ENCODE results near the gene GNAQ.
"Not testable (repeated sequence)": the region's sequence is repeated elsewhere in the genome, so short reads cannot be mapped to it uniquely, and the experiment has no call there.

GNAQ gene

DNA sequence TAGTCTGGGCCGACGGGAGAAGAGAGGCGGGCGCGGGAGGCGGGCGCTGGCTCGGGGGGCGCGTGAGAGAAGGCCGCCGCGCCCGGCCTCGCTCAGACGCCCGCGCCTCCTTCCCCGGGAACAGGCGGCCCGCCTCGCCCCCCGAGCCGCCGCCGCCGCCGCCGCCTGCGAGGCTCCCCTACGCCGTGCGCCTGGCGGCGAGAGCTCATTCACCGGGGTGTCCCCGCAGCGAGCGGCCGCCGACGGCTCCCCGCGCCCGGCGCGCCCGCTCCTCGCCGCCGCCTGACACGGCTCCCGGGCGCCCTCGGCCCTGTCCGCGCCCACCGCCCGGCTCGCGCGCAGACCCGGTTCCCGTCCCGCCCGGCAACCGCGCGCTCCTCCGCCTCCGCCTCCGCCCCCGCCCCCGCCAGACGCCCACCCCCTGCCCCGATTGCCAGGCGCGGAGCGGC lies at the start of gene GNAQ:
Gene GNAQ (minus strand): TSS at position 368 of the 449 bp plus-strand sequence. CDS start 576 bp downstream, outside the sequence.
- H3K9ac ChIP-seq (ENCODE audit: low read length), result peak within 1 kb of the TSS; percentile 96

DNA sequence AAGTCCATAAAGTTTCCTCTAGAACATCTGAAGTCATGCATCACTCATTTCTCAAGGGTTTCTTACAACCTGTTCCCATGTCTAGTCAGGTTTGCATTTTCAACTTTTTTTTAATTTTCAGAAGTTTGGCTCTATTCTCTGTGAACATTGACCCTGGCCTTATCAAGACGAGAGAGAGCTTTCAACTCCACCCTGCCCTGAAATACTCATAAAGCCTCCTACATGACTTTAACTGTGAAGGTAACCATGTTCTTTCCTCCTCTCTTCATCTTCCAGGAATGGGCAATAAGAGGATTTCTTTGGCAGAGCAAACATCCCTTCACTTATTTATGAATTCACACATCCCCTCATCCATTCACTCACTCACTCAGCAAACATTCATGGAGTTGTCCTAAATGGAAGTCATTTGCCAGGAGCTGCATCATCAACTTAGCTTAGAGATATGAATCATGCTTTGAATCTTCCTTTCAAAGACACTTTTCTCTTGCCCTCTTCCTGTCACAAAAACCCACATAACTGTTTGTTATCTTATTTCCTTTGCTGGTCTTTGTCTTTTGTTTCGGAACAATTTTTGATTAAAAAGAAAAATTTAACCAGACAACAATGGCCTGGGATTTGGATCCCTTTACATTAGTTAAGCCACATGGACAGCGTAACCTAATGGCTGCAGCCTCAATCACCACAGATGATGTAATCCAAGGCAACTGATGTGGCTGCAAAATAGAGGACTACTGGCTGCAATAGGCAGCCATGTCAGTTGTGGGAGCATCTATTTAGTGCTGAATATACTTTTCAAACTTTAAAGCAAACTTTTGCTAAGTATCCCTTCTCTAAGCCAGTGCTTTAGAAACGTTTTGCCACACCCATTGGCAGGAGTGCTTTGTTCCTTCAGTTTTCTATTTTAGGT lies 43.0 kb upstream of the GNAQ start:
- Histone ChIP-seq H3K36me3 (ENCODE audit: control insufficient read depth, insufficient read depth, low read length, severe bottlenecking) (no peaks in the 10 kb centered on the region), H3K9ac (ENCODE audit: low read length) (no peak overlapping the region), H3K9me3 (ENCODE audit: control insufficient read depth, low read length) (no peaks in the 10 kb centered on the region), H3K27me3 (replicated peaks; ENCODE audit: control insufficient read depth, insufficient read depth, low read length) (peaks cover 4% of the 10 kb centered on the region), H3K4me1 (ENCODE audit: control insufficient read depth, insufficient read depth, low read length) (no peaks in the 10 kb centered on the region), H3K4me3 (ENCODE audit: low read length) (no peak overlapping the region)
- DNase-seq (ENCODE audit: low read depth), result no peak

More for the DNA sequence above, at the start of gene GNAQ:
- H3K4me1 ChIP-seq (ENCODE audit: control insufficient read depth, insufficient read depth, low read length), result peaks cover 38% of the 10 kb centered on the region
- H3K9me3 ChIP-seq (ENCODE audit: control insufficient read depth, low read length), result no peaks in the 10 kb centered on the region
- H3K4me3 ChIP-seq (ENCODE audit: low read length), result peak within 1 kb of the TSS; percentile 92
- H3K27me3 ChIP-seq (replicated peaks; ENCODE audit: control insufficient read depth, insufficient read depth, low read length), result no peaks in the 10 kb centered on the region
- no peak for DNase-seq (ENCODE audit: low read depth)
- H3K36me3 ChIP-seq (ENCODE audit: control insufficient read depth, insufficient read depth, low read length, severe bottlenecking), result no peaks in the 10 kb centered on the region

DNA sequence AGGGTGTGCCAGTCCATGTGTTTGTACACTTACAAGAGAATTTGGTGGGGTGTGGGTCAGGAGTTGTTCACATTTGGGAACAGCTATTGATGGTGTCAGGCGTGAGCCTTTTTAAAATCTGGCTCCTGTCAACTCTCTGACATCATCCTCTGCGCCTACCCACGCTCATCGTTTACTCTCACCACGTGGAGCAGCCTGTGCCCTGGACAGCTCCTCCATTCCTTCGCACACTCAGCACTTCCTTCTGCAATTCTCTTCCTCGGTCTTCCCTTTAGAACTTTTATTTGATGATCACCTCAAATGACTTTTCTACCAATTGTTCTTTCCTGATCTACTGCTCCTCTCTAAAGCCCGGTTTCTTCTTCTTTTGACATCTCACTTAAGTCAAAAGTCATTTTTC lies 42.1 kb upstream of the GNAQ start:
- Histone ChIP-seq H3K4me1 (ENCODE audit: control insufficient read depth, insufficient read depth, low read length) (no peaks in the 10 kb centered on the region), H3K9ac (ENCODE audit: low read length) (no peak overlapping the region), H3K36me3 (ENCODE audit: control insufficient read depth, insufficient read depth, low read length, severe bottlenecking) (no peaks in the 10 kb centered on the region), H3K9me3 (ENCODE audit: control insufficient read depth, low read length) (no peaks in the 10 kb centered on the region), H3K27me3 (replicated peaks; ENCODE audit: control insufficient read depth, insufficient read depth, low read length) (peaks cover 4% of the 10 kb centered on the region), H3K4me3 (ENCODE audit: low read length) (no peak overlapping the region)
- no peak for DNase-seq (ENCODE audit: low read depth)

DNA sequence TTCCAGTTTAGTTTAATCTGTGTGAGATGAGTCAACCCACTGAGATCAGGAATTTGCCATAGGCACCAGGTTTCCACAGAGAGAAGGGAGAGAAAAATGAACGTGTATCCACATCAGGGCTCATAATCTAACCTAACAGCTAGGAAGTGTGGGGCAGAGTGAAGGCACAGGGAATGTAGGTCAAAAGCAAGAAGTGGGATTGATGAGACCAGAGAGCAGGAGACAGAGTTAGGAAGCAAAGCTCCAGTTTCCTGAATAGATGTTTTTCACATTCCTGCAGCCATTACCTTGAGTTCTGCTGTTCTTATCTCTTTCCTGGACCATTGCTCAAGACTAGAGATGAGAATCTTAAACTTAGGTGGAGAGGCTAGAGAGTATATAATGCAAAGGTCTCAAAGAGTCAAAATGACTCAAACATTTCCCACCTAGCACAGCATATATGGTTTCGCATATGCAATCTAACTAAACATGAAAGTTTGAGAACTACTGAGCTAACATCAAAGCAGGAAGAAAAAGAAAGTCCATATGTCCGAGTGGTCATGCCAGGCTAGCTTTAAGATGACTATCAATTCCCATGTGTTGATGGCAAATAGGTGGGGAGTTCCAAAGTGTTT lies 41.1 kb upstream of the GNAQ start:
- H3K9me3 ChIP-seq (ENCODE audit: control insufficient read depth, low read length), result no peaks in the 10 kb centered on the region
- no peaks in the 10 kb centered on the region for H3K36me3 ChIP-seq (ENCODE audit: control insufficient read depth, insufficient read depth, low read length, severe bottlenecking)
- peaks cover 4% of the 10 kb centered on the region for H3K27me3 ChIP-seq (replicated peaks; ENCODE audit: control insufficient read depth, insufficient read depth, low read length)
- DNase-seq (ENCODE audit: low read depth), result no peak
- no peak overlapping the region for H3K9ac ChIP-seq (ENCODE audit: low read length)
- H3K4me1 ChIP-seq (ENCODE audit: control insufficient read depth, insufficient read depth, low read length), result no peaks in the 10 kb centered on the region
- H3K4me3 ChIP-seq (ENCODE audit: low read length), result no peak overlapping the region

DNA sequence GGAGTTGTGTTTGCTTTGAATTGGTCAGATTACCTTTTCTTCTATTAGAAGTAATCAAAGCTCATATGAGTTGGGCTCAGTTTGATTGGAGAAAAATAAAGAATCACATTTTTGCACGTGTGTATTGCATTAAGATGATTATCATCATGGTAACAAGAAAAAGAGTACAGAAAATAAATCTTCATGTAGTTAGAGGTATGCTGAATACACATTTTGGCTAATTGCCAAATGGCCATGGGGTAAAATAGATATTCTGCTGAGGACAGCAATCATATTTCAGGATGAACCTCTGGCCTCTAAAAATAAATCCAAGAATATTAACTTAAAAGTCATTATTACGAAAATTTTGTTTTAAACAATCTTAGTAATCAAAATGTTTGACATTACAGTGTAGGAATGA lies 38.9 kb upstream of the GNAQ start:
- H3K36me3 ChIP-seq (ENCODE audit: control insufficient read depth, insufficient read depth, low read length, severe bottlenecking), result no peaks in the 10 kb centered on the region
- H3K9ac ChIP-seq (ENCODE audit: low read length), result no peak overlapping the region
- peaks cover 4% of the 10 kb centered on the region for H3K27me3 ChIP-seq (replicated peaks; ENCODE audit: control insufficient read depth, insufficient read depth, low read length)
- H3K9me3 ChIP-seq (ENCODE audit: control insufficient read depth, low read length), result no peaks in the 10 kb centered on the region
- no peaks in the 10 kb centered on the region for H3K4me1 ChIP-seq (ENCODE audit: control insufficient read depth, insufficient read depth, low read length)
- H3K4me3 ChIP-seq (ENCODE audit: low read length), result no peak overlapping the region
- no peak for DNase-seq (ENCODE audit: low read depth)

DNA sequence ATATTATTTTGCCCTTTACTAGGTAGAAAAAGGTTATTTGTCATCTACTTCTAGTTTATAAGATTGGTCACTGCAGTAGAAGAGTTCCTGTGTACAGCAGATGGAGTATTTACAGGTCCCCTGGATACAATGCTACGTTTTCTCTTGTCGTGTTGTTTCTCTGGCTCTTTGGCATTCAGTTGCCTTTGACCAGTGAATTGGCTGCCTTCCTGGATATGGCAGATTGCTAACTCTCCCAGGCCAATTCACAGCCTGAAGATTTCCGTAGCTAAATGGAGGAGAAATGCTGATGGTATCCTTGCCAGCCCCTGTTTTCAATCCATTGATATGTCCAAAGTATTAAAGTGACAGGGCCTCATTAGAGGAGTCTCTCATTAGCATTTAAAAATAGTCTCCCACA lies 32.5 kb upstream of the GNAQ start:
- no peak for DNase-seq (ENCODE audit: low read depth)
- Histone ChIP-seq H3K4me1 (ENCODE audit: control insufficient read depth, insufficient read depth, low read length) (peaks cover 6% of the 10 kb centered on the region), H3K4me3 (ENCODE audit: low read length) (no peak overlapping the region), H3K36me3 (ENCODE audit: control insufficient read depth, insufficient read depth, low read length, severe bottlenecking) (no peaks in the 10 kb centered on the region), H3K9ac (ENCODE audit: low read length) (no peak overlapping the region), H3K27me3 (replicated peaks; ENCODE audit: control insufficient read depth, insufficient read depth, low read length) (no peaks in the 10 kb centered on the region), H3K9me3 (ENCODE audit: control insufficient read depth, low read length) (no peaks in the 10 kb centered on the region)

DNA sequence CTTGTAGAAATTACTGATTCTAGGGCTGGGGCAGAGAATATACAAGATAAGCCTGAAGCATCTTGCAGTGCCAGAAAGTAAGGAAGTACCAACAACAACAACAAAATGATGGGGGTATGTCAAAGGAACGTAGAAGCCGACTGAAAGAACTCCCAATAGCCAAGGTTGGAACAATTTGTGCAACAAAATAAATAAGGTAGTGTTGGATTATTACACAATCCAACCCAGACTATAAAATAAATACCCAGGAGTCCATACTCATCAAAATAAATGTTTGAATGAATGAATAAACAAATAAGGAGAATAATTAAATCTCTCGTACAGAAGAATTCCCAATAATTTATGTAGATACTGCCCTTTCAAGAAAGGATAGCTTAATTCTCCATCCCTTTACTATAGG lies 31.1 kb upstream of the GNAQ start:
- H3K36me3 ChIP-seq (ENCODE audit: control insufficient read depth, insufficient read depth, low read length, severe bottlenecking), result no peaks in the 10 kb centered on the region
- DNase-seq (ENCODE audit: low read depth), result no peak
- no peak overlapping the region for H3K9ac ChIP-seq (ENCODE audit: low read length)
- peaks cover 6% of the 10 kb centered on the region for H3K4me1 ChIP-seq (ENCODE audit: control insufficient read depth, insufficient read depth, low read length)
- no peak overlapping the region for H3K4me3 ChIP-seq (ENCODE audit: low read length)
- H3K9me3 ChIP-seq (ENCODE audit: control insufficient read depth, low read length), result no peaks in the 10 kb centered on the region
- H3K27me3 ChIP-seq (replicated peaks; ENCODE audit: control insufficient read depth, insufficient read depth, low read length), result no peaks in the 10 kb centered on the region

DNA sequence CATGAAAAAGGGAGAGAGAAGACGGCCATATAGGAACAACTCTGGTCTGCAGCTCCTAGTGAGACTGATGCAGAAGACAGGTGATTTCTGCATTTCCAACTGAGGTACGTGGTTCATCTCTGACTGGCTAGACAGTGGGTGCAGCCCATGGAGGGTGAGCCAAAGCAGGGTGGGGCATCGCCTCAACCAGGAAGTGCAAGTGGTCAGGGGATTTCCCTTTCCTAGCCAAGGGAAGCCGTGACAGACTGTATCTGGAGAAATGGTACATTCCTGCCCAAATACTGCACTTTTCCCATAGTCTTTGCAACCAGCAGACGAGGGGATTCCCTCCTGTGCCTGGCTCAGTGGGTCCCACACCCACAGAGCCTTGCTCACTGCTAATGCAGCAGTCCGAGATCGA lies 22.6 kb upstream of the GNAQ start:
- not testable (repeated sequence) for DNase-seq (ENCODE audit: low read depth); H3K9me3 ChIP-seq (ENCODE audit: control insufficient read depth, low read length); H3K9ac ChIP-seq (ENCODE audit: low read length); H3K4me3 ChIP-seq (ENCODE audit: low read length); H3K36me3 ChIP-seq (ENCODE audit: control insufficient read depth, insufficient read depth, low read length, severe bottlenecking); H3K4me1 ChIP-seq (ENCODE audit: control insufficient read depth, insufficient read depth, low read length)
- peaks cover 11% of the 10 kb centered on the region for H3K27me3 ChIP-seq (replicated peaks; ENCODE audit: control insufficient read depth, insufficient read depth, low read length)

DNA sequence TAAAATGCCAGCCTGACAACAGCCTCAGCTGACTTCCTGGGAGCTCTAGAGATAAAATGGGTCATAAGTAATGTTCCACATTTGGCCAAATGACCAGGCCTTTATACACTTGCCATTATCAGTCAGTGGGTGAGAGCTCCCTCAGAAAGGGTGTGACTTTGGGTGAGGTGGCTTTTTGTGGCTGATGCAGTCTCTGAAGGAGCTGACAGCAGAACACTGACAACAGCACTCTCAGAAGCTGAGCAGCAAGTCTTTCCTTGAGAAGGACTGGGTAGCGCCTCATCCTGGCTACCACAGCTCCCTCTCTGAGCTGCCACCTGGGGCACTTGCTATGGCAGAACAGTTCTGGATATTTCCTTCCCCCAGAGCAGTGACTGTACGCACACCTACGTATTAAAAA lies 22.0 kb upstream of the GNAQ start:
- H3K9me3 ChIP-seq (ENCODE audit: control insufficient read depth, low read length), result no peaks in the 10 kb centered on the region
- DNase-seq (ENCODE audit: low read depth), result no peak
- H3K9ac ChIP-seq (ENCODE audit: low read length), result no peak overlapping the region
- H3K27me3 ChIP-seq (replicated peaks; ENCODE audit: control insufficient read depth, insufficient read depth, low read length), result peaks cover 11% of the 10 kb centered on the region
- H3K36me3 ChIP-seq (ENCODE audit: control insufficient read depth, insufficient read depth, low read length, severe bottlenecking), result no peaks in the 10 kb centered on the region
- no peak overlapping the region for H3K4me3 ChIP-seq (ENCODE audit: low read length)
- no peaks in the 10 kb centered on the region for H3K4me1 ChIP-seq (ENCODE audit: control insufficient read depth, insufficient read depth, low read length)

DNA sequence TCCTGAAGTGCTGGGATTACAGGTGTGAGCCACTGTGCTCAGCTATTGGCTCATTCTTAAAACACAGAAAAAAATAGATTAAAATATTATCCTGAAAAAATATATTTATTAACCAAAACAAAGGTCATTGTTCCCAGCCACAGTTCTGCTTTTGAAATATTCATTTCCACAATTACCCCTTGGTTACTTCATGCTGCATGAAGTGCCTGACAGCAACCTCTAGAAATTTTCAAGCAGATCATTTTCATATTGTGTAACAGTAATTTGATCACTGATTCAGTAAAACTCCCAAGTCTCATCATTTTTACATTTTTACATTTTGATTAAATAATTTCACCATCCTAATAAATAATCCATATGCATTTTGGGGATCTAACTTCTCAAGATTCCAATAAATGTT lies 18.8 kb upstream of the GNAQ start:
- Histone ChIP-seq H3K36me3 (ENCODE audit: control insufficient read depth, insufficient read depth, low read length, severe bottlenecking) (no peaks in the 10 kb centered on the region), H3K9ac (ENCODE audit: low read length) (no peak overlapping the region), H3K4me1 (ENCODE audit: control insufficient read depth, insufficient read depth, low read length) (no peaks in the 10 kb centered on the region), H3K9me3 (ENCODE audit: control insufficient read depth, low read length) (no peaks in the 10 kb centered on the region), H3K27me3 (replicated peaks; ENCODE audit: control insufficient read depth, insufficient read depth, low read length) (peaks cover 11% of the 10 kb centered on the region), H3K4me3 (ENCODE audit: low read length) (no peak overlapping the region)
- DNase-seq (ENCODE audit: low read depth), result no peak

DNA sequence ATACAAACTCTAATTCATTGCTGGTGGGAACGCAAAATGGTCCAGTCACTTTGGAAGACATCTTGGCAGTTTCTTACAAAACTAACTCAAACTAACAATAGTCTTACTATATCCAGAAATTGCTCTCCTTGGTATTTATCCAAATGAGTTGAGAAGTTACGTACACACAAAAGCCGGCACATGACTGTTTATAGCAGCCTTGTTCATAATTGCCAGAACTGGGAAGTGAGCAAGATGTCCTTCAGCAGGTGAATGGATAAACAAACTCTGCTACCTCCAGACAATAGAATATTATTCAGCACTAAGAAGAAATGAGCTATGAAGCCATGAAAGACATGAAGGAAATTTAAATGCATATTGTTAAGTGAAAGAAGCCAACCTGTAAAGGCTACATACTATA lies 17.9 kb upstream of the GNAQ start:
- H3K9me3 ChIP-seq (ENCODE audit: control insufficient read depth, low read length), result no peaks in the 10 kb centered on the region
- no peak overlapping the region for H3K4me3 ChIP-seq (ENCODE audit: low read length)
- DNase-seq (ENCODE audit: low read depth), result no peak
- H3K27me3 ChIP-seq (replicated peaks; ENCODE audit: control insufficient read depth, insufficient read depth, low read length), result peaks cover 11% of the 10 kb centered on the region
- no peak overlapping the region for H3K9ac ChIP-seq (ENCODE audit: low read length)
- no peaks in the 10 kb centered on the region for H3K36me3 ChIP-seq (ENCODE audit: control insufficient read depth, insufficient read depth, low read length, severe bottlenecking)
- H3K4me1 ChIP-seq (ENCODE audit: control insufficient read depth, insufficient read depth, low read length), result no peaks in the 10 kb centered on the region
